ENCODE data around the gene OR52H1.
"Not testable (repeated sequence)": the region's sequence is repeated elsewhere in the genome, so short reads cannot be mapped to it uniquely, and the experiment has no call there.

Gene OR52H1

DNA sequence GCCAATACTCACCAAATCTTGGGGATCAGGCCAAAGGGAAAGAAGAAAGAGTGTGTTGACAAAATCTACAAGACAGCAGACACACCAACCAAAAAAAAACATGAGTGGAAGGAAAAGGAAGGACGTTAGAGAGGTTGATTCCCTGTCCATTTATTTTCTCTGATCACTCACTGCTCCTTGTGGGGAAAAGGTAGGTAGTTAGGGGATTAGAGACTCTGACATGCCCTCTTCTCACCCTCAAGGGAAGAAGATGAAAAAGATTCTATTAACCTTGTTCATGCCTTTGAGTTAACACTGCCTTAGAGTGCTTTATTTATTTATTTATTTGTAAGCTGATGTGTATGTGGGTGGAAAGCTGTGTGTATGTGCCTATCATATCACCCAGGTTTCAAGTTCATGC lies at the start of gene OR52H1:
Gene OR52H1, minus strand, starts transcription at position 101 of the 400 bp plus-strand sequence. CDS start 3,035 bp downstream, outside the sequence.
- peaks cover 0 to 2% of the 10 kb centered on the region in 2 donors for H3K36me3 Mint-ChIP-seq
- H3K4me1 Mint-ChIP-seq, result no peaks in the 10 kb centered on the region
- H3K27me3 Mint-ChIP-seq, result peaks cover 8 to 12% of the 10 kb centered on the region in 2 donors
- ATAC-seq (replicated peaks) (no peak), DNase-seq (no peak)
- H3K9me3 Mint-ChIP-seq, result peaks cover 0 to 2% of the 10 kb centered on the region in 2 donors
- H3K4me3 Mint-ChIP-seq, result no peak within 1 kb of the TSS
- H3K27ac Mint-ChIP-seq, result no peak within 1 kb of the TSS

DNA sequence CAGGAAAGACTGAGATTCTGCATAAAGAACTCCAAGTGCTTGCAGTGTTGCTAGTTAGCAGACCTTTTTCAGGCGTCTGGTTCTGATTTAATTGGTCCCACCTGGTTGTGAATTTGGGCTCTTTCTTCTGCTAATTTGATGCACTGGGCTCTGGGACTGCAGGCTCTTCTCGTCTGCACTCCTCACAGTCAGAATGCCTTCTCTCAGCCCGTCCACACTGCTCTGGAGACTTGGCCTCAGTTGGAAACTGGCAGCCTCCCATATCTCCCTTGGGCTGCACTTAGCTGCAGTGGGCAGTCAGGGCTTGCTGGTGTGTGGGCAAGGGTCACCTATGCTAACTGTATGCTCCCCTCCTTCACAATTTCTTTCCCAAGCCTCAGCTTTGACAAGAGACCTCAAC lies 49.6 kb upstream of the OR52H1 start:
- Mint-ChIP-seq H3K9me3 (no peaks in the 10 kb centered on the region), H3K27ac (no peak overlapping the region), H3K4me1 (peaks cover 8 to 23% of the 10 kb centered on the region in 2 donors), H3K27me3 (peaks cover 0 to 5% of the 10 kb centered on the region in 2 donors), H3K36me3 (no peaks in the 10 kb centered on the region), H3K4me3 (no peak overlapping the region)
- DNase-seq (no peak), ATAC-seq (replicated peaks) (no peak)

DNA sequence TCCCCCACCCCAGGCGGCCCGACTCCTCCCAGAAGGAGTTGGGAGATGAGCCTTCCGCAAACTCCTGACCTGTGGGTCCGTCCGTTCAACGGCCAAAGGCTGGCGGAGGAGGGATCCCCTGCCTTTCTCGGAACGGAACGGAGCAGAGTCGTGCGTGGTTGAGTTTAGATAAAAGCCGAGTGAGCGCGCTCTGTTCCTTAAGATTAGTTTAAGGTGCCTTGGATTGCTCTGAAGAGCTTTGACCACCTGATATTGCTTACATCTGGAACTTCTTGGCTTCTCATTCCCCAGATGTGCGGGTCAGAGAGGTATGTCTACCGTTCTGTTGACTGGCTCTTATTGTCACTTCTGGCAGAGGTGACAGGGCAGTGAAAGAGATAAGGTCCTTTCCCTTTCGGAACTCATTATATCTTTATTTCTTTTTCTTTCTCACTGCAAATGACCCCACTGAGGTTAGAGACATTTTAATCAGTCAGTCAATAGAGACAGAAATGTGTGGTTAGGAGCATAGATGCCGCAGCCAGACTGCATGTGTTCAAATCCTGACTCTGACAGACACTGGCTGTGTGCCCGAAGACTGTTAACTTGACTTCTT lies 48.4 kb upstream of the OR52H1 start, which contains the start of gene TRIM6:
Gene TRIM6, plus strand, starts transcription at position 31 of the 595 bp plus-strand sequence. Its CDS starts 261 bp downstream, at position 292.
- Mint-ChIP-seq H3K4me1 (peaks cover 10 to 28% of the 10 kb centered on the region in 2 donors), H3K27ac (peak within 1 kb of the TSS; percentile 59), H3K4me3 (peak within 1 kb of the TSS; percentile 85 to 90), H3K27me3 (peaks cover 0 to 5% of the 10 kb centered on the region in 2 donors), H3K36me3 (no peaks in the 10 kb centered on the region), H3K9me3 (no peaks in the 10 kb centered on the region)
- ATAC-seq (replicated peaks), result peak; percentile 20 to 31
- no peak for DNase-seq

DNA sequence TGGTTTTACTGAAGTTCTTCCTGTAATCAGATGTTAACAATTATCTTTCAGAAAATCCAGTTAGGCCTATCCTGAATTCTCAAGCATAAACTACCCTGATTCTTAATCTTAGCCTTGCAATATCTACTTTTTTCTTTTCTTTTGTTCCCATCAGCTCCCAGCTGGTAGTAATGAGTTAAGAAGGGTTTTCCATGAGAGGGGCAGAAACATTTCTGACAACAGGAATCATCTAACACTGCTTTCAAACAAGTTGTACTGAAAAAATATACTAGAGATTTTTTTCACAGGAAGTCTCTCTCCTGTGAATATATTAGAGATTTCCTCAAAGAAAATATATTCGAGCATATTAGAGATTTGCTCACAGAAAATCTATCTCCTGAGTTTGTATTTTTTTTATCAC lies 44.8 kb upstream of the OR52H1 start:
- Mint-ChIP-seq H3K36me3 (peaks cover 7% of the 10 kb centered on the region in 2 donors), H3K27me3 (peaks cover 0 to 5% of the 10 kb centered on the region in 2 donors), H3K27ac (no peak overlapping the region), H3K9me3 (peaks cover 3 to 5% of the 10 kb centered on the region in 2 donors), H3K4me3 (no peak overlapping the region), H3K4me1 (peaks cover 10 to 33% of the 10 kb centered on the region in 2 donors)
- no peak for DNase-seq
- no peak for ATAC-seq (replicated peaks)

DNA sequence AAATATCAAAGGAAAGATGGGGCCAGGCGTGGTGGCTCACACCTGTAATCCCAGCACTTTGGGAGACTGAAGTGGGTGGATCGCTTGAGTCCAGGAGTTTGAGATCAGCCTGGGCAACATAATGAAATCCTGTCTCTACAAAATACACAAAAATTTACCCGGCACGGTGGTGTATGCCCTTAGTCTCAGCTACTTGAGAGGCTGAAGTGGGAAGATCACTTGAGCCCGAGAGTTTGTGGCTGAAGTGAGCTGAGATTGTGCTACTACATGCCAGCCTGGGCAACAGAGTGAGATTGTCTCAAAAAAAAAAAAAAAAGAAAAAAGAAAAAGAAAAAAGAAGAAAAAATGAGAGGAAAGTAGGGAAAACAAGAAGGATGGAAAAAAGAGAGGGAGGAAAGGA lies 44.3 kb upstream of the OR52H1 start:
- peaks cover 3 to 5% of the 10 kb centered on the region in 2 donors for H3K9me3 Mint-ChIP-seq
- DNase-seq (no peak), ATAC-seq (replicated peaks) (no peak)
- H3K4me1 Mint-ChIP-seq, result peaks cover 10 to 28% of the 10 kb centered on the region in 2 donors
- H3K27ac Mint-ChIP-seq, result no peak overlapping the region
- peaks cover 7% of the 10 kb centered on the region in 2 donors for H3K36me3 Mint-ChIP-seq
- peaks cover 0 to 5% of the 10 kb centered on the region in 2 donors for H3K27me3 Mint-ChIP-seq
- H3K4me3 Mint-ChIP-seq, result no peak overlapping the region

DNA sequence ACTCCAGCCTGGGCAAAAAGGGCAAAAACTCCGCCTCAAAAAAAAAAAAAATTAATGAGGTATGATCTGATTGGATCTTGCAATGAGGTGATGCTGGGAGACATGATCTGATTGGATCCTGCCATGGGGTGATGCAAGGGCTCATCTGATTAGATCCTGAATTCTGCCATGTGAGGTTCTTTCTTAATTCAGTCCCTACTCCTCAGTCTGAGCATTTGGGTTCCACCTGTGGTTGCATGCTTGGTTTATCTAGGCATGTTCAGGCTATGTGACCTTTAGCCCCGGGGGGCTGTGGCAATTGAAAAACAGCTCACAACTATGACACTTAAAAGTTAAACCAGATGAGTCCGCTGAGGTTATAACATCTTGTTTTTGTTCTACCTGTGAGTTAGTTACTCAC lies 43.3 kb upstream of the OR52H1 start:
- Mint-ChIP-seq H3K27ac (peak overlapping the region; percentile 43), H3K36me3 (peaks cover 7% of the 10 kb centered on the region in 2 donors), H3K4me3 (no peak overlapping the region), H3K27me3 (peaks cover 0 to 5% of the 10 kb centered on the region in 2 donors), H3K4me1 (peaks cover 10 to 26% of the 10 kb centered on the region in 2 donors), H3K9me3 (peaks cover 3 to 5% of the 10 kb centered on the region in 2 donors)
- peak; percentile 13 for DNase-seq
- peak; percentile 89 for ATAC-seq (replicated peaks)

DNA sequence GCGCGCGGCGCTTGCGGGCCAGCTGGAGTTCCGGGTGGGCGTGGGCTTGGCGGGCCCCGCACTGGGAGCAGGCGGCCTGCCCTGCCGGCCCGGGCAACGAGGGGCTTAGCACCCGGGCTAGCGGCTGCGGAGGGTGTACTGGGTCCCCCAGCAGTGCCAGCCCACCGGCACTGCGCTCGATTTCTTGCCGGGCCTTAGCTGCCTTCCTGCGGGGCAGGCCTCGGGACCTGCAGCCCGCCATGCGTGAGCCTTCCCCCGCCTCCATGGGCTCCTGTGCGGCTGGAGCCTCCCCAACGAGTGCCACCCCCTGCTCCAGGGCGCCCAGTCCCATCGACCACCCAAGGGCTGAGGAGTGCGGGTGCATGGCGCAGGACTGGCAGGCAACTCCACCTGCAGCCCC lies 41.6 kb upstream of the OR52H1 start:
- not testable (repeated sequence) for ATAC-seq (replicated peaks); H3K9me3 Mint-ChIP-seq; DNase-seq; H3K27me3 Mint-ChIP-seq; H3K36me3 Mint-ChIP-seq; H3K4me3 Mint-ChIP-seq; H3K27ac Mint-ChIP-seq
- peaks cover 5 to 17% of the 10 kb centered on the region in 2 donors for H3K4me1 Mint-ChIP-seq

DNA sequence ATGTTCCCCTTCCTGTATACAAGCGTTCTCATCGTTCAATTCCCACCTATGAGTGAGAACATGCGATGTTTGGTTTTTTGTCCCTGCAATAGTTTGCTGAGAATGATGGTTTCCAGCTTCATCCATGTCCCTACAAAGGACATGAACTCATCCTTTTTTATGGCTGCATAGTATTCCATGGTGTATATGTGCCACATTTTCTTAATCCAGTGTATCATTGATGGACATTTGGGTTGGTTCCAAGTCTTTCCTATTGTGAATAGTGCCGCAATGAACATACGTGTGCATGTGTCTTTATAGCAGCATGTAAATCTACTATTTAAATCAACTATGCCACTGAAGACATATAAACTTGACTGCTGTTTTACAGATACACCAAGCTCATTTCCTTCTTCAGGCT lies 36.1 kb upstream of the OR52H1 start:
- not testable (repeated sequence) for H3K27me3 Mint-ChIP-seq; DNase-seq; H3K4me3 Mint-ChIP-seq; H3K4me1 Mint-ChIP-seq; H3K27ac Mint-ChIP-seq; H3K9me3 Mint-ChIP-seq; ATAC-seq (replicated peaks); H3K36me3 Mint-ChIP-seq

DNA sequence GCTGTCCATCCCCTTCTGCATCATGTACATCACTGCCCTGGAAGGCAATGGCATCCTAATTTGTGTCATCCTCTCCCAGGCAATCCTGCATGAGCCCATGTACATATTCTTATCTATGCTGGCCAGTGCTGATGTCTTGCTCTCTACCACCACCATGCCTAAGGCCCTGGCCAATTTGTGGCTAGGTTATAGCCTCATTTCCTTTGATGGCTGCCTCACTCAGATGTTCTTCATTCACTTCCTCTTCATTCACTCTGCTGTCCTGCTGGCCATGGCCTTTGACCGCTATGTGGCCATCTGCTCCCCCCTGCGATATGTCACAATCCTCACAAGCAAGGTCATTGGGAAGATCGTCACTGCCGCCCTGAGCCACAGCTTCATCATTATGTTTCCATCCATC lies 32.7 kb upstream of the OR52H1 start:
- Mint-ChIP-seq H3K4me1 (no peaks in the 10 kb centered on the region), H3K4me3 (no peak overlapping the region), H3K9me3 (peaks cover 2 to 7% of the 10 kb centered on the region in 2 donors), H3K36me3 (no peaks in the 10 kb centered on the region), H3K27ac (no peak overlapping the region), H3K27me3 (no peaks in the 10 kb centered on the region)
- DNase-seq (no peak), ATAC-seq (replicated peaks) (no peak)

DNA sequence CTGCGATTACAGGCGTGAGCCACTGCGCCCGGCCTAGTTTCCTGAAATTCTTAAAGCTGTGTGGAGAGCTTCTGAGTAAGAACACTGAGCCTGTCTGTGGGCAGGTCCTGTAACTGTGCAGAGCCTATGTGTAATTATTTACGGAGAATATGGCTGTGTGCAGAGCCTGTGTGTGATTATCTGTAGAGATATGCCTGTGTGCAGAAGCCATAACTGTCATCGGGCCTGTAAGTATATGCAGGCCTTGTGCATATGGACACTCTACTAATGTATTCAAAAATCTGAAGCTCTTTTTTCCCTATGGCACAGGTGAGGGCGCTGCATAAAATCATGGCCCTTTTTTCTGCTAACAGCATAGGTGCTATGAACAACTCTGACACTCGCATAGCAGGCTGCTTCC lies 32.2 kb upstream of the OR52H1 start, which contains the start of gene OR52B6:
Gene OR52B6, plus strand, starts transcription at position 301 of the 400 bp plus-strand sequence. Its CDS starts 0 bp downstream, at position 301.
- H3K27me3 Mint-ChIP-seq, result no peaks in the 10 kb centered on the region
- H3K36me3 Mint-ChIP-seq, result no peaks in the 10 kb centered on the region
- DNase-seq (no peak), ATAC-seq (replicated peaks) (no peak)
- H3K27ac Mint-ChIP-seq, result no peak within 1 kb of the TSS
- no peak within 1 kb of the TSS for H3K4me3 Mint-ChIP-seq
- no peaks in the 10 kb centered on the region for H3K4me1 Mint-ChIP-seq
- peaks cover 2 to 7% of the 10 kb centered on the region in 2 donors for H3K9me3 Mint-ChIP-seq

DNA sequence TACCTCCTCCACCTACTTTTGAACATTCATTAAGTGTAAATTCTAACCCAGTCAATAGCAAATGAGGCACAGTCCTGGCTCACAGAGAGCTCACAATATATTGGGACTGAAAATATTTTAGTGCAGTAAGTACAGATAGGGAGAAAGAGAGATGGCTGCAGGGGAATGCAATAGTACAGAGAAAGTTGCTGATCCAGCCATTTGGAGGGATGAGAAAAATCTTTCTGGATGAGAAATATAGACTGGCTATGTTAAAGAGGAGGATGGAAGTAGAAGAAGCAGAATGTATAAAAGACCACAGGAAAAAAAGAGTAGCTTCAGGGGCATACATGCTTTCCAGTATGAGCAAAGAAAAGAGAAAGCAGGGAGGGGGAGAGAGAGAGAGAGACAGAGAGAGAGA lies 28.8 kb upstream of the OR52H1 start:
- no peaks in the 10 kb centered on the region for H3K4me1 Mint-ChIP-seq
- no peak overlapping the region for H3K4me3 Mint-ChIP-seq
- no peak overlapping the region for H3K27ac Mint-ChIP-seq
- H3K36me3 Mint-ChIP-seq, result no peaks in the 10 kb centered on the region
- H3K27me3 Mint-ChIP-seq, result no peaks in the 10 kb centered on the region
- DNase-seq (no peak), ATAC-seq (replicated peaks) (no peak)
- no peaks in the 10 kb centered on the region for H3K9me3 Mint-ChIP-seq

DNA sequence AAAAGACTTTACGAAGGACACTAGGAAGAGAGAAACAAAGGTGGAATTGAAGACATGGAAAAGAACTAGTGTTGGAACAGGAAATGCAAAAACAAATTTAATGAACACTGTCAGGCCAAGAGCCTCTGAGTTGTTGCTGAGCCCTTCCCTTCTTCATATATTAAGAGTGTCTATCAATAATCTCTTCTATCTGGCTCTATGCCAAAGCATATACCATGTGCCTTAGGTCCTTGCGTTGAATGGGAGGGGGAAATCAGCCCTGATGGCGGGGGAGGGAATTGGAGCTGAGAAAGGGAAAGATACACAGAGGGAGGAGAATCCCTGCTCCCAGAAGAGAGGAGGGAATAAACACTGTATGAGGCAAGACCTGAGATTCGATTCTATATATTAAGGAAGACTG lies 26.8 kb upstream of the OR52H1 start:
- ATAC-seq (replicated peaks) (no peak), DNase-seq (no peak)
- H3K4me1 Mint-ChIP-seq, result no peaks in the 10 kb centered on the region

DNA sequence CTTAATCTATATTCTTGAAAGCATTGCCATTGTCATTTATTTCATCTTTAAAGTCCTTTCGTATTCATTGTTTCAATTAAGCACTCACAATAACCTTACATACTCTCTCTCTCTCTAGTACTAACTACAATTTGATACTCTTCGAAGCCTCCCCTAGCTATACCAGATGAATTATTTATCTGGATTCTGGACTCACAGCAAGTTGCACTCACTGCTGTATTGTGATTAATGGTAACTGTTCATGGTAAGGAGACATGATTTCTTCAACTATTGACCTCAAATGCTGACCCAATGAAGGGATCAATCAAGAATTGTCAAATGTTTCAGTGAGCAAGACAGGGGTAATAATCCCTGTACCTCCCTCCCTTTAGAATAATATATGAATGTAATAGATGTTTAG lies 26.3 kb upstream of the OR52H1 start:
- no peak for DNase-seq
- peaks cover 4% of the 10 kb centered on the region in 2 donors for H3K27me3 Mint-ChIP-seq
- H3K27ac Mint-ChIP-seq, result no peak overlapping the region
- no peak for ATAC-seq (replicated peaks)
- H3K4me3 Mint-ChIP-seq, result no peak overlapping the region
- H3K4me1 Mint-ChIP-seq, result no peaks in the 10 kb centered on the region
- no peaks in the 10 kb centered on the region for H3K9me3 Mint-ChIP-seq
- peaks cover 0 to 3% of the 10 kb centered on the region in 2 donors for H3K36me3 Mint-ChIP-seq

More for the DNA sequence above, 26.8 kb upstream of the OR52H1 start:
- Mint-ChIP-seq H3K27me3 (peaks cover 4% of the 10 kb centered on the region in 2 donors), H3K4me3 (no peak overlapping the region), H3K27ac (no peak overlapping the region), H3K9me3 (no peaks in the 10 kb centered on the region), H3K36me3 (peaks cover 0 to 3% of the 10 kb centered on the region in 2 donors)

DNA sequence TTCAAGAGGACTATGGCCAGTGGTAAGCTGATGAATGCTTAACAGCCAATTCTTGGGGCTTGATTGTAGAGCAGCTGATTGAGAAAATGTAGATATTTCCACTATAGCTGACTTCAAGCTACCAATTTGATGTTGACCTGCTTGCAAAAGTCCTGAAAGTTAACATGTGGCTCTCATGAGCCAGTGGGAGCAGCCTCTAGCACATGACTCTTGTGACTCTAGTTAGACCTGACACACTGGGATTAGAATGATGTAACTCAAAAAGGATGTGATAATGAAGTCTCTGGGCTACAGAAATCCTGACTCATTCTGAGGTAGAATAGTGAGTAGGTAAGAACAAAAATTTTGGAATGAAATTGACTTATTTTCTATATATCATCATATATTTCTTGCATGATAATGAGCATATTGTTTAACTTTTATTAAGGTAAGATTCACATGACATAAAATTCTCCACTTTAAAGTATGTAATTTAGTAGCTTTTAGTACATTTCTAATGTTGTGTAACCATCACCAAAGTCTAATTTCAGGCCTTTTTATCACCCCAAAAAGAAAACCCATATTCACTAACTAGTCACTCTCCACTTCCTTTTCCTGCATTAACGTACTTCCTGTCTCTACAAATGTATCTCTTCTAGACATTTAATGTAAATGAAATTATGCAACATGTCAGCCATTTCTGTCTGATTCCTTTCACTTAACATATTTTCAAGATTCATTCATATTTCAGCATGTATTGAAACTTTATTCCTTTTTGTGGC lies 16.1 kb upstream of the OR52H1 start:
- H3K27ac Mint-ChIP-seq, result no peak overlapping the region
- H3K27me3 Mint-ChIP-seq, result peaks cover 0 to 3% of the 10 kb centered on the region in 2 donors
- H3K36me3 Mint-ChIP-seq, result no peaks in the 10 kb centered on the region
- H3K4me1 Mint-ChIP-seq, result no peaks in the 10 kb centered on the region
- ATAC-seq (replicated peaks) (no peak), DNase-seq (no peak)
- no peak overlapping the region for H3K4me3 Mint-ChIP-seq
- no peaks in the 10 kb centered on the region for H3K9me3 Mint-ChIP-seq

DNA sequence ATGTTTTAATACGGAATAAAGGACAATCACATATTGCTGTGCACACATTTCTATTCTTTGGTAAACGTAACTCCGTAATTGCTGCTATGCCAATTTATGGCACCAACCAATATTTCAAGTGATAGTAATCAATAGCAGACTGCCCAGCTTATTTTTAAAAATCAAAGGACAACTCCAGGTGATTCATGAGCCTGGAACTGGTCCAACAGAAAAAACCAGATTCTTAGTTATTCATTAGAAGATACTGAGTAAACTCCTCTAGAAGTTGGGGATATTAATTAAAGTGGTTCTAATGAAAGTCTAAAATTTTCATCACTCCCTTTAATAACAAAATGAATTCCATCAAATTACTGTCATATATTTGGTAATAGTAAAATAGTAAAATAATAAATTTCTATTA lies 9.4 kb upstream of the OR52H1 start:
- H3K4me1 Mint-ChIP-seq, result peaks cover 2 to 6% of the 10 kb centered on the region in 2 donors
- peaks cover 0 to 4% of the 10 kb centered on the region in 2 donors for H3K27me3 Mint-ChIP-seq

More for the DNA sequence above, 9.4 kb upstream of the OR52H1 start:
- Mint-ChIP-seq H3K36me3 (no peaks in the 10 kb centered on the region), H3K27ac (no peak overlapping the region), H3K4me3 (no peak overlapping the region), H3K9me3 (no peaks in the 10 kb centered on the region)
- no peak for DNase-seq
- no peak for ATAC-seq (replicated peaks)
